Testis (tissue), 2 donors: ENCODE data around the gene SLC2A1.

Experiments used
- POLR2A ChIP-seq: fragments of 450-650 bp; IDR thresholded peaks from one replicate; pipeline ENCODE4 v1.6.1; 2017; ENCODE audit warnings: antibody characterized with exemption, mild to moderate bottlenecking, moderate library complexity
- TF ChIP-seq, protein P1 (sequence below), 3 experiments: fragments of 450-650 bp in 2 of 3; fragments of 200-600 bp in 1 of 3; sonication (generic) in 1 of 3; IDR thresholded peaks; one replicate each; pipeline ENCODE4 v1.5.1; 2016 to 2019; ENCODE audit warnings: antibody characterized with exemption in 3 of 3, mild to moderate bottlenecking in 2 of 3, moderate library complexity in 1 of 3

DNA sequence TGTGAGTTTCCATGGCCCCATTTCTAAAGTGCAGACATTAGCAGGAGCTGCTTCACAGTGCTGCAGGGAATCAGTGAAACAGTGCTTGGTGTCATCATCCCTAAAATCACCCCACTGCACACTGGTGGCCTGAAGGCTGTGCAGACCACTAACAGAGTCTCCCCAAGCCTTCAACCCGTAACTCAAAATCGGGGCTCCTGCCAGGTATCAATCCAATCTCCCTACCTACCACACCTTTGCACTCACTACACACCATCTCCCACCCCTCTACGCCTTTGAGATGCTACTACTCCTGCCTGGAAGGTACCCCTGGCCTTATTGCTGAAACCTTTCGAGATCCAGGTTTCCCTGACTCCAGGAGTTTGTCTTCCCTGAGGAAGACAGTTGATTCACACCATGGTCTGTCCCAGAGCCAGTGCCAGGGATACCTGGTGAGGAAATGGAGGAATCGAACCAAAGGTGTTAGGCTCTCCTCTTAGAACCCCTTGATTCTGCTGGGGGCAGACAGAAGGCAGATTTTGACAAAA is 25.5 kb downstream of the SLC2A1 start:
- TF ChIP-seq, protein P1, sequence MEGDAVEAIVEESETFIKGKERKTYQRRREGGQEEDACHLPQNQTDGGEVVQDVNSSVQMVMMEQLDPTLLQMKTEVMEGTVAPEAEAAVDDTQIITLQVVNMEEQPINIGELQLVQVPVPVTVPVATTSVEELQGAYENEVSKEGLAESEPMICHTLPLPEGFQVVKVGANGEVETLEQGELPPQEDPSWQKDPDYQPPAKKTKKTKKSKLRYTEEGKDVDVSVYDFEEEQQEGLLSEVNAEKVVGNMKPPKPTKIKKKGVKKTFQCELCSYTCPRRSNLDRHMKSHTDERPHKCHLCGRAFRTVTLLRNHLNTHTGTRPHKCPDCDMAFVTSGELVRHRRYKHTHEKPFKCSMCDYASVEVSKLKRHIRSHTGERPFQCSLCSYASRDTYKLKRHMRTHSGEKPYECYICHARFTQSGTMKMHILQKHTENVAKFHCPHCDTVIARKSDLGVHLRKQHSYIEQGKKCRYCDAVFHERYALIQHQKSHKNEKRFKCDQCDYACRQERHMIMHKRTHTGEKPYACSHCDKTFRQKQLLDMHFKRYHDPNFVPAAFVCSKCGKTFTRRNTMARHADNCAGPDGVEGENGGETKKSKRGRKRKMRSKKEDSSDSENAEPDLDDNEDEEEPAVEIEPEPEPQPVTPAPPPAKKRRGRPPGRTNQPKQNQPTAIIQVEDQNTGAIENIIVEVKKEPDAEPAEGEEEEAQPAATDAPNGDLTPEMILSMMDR (IDR thresholded peaks at IDR 0.05), result no peak
- TF ChIP-seq POLR2A, result no peak
